Measurements from ENCODE around the gene ABCA10.

DNA sequence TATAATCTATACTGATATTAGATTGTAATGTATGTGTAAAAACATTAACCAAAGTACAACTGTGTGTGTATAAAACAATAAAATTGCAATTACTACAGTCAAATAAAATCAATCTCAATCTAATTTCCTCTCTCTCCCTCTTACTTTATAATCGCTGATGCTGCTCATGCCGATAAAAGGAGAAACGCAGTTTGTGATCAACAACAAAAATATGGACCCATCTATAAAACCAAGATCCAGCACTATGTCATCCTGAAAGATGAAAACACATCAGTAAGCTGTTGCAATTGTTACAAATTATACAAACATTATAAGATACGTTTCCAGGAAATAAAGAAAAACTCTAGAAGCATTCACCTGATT lies 53.4 kb downstream of the ABCA10 start:
- TF ChIP-seq, protein P1, sequence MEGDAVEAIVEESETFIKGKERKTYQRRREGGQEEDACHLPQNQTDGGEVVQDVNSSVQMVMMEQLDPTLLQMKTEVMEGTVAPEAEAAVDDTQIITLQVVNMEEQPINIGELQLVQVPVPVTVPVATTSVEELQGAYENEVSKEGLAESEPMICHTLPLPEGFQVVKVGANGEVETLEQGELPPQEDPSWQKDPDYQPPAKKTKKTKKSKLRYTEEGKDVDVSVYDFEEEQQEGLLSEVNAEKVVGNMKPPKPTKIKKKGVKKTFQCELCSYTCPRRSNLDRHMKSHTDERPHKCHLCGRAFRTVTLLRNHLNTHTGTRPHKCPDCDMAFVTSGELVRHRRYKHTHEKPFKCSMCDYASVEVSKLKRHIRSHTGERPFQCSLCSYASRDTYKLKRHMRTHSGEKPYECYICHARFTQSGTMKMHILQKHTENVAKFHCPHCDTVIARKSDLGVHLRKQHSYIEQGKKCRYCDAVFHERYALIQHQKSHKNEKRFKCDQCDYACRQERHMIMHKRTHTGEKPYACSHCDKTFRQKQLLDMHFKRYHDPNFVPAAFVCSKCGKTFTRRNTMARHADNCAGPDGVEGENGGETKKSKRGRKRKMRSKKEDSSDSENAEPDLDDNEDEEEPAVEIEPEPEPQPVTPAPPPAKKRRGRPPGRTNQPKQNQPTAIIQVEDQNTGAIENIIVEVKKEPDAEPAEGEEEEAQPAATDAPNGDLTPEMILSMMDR (IDR thresholded peaks at IDR 0.05 in 4 of 5, conservative IDR thresholded peaks at IDR 0.05 in 1 of 5), result no peak
- TF ChIP-seq POLR2A (IDR thresholded peaks at IDR 0.05), result no peak
